ENCODE data around the gene DOCK4.

GRCh38 chr7:112115880-112116279 lies 90.3 kb downstream of the DOCK4 start:
- TF ChIP-seq, protein P1, sequence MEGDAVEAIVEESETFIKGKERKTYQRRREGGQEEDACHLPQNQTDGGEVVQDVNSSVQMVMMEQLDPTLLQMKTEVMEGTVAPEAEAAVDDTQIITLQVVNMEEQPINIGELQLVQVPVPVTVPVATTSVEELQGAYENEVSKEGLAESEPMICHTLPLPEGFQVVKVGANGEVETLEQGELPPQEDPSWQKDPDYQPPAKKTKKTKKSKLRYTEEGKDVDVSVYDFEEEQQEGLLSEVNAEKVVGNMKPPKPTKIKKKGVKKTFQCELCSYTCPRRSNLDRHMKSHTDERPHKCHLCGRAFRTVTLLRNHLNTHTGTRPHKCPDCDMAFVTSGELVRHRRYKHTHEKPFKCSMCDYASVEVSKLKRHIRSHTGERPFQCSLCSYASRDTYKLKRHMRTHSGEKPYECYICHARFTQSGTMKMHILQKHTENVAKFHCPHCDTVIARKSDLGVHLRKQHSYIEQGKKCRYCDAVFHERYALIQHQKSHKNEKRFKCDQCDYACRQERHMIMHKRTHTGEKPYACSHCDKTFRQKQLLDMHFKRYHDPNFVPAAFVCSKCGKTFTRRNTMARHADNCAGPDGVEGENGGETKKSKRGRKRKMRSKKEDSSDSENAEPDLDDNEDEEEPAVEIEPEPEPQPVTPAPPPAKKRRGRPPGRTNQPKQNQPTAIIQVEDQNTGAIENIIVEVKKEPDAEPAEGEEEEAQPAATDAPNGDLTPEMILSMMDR (IDR thresholded peaks at IDR 0.05), result no peak
- TF ChIP-seq NR2C2 (CRISPR knock-in tag; IDR thresholded peaks at IDR 0.05) (no peak), CREM (CRISPR knock-in tag; IDR thresholded peaks at IDR 0.05) (no peak), RELA (CRISPR knock-in tag; IDR thresholded peaks at IDR 0.05; ENCODE audit: borderline replicate concordance) (no peak)
- TF ChIP-seq, protein P2, sequence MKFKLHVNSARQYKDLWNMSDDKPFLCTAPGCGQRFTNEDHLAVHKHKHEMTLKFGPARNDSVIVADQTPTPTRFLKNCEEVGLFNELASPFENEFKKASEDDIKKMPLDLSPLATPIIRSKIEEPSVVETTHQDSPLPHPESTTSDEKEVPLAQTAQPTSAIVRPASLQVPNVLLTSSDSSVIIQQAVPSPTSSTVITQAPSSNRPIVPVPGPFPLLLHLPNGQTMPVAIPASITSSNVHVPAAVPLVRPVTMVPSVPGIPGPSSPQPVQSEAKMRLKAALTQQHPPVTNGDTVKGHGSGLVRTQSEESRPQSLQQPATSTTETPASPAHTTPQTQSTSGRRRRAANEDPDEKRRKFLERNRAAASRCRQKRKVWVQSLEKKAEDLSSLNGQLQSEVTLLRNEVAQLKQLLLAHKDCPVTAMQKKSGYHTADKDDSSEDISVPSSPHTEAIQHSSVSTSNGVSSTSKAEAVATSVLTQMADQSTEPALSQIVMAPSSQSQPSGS (CRISPR knock-in tag; IDR thresholded peaks at IDR 0.05; ENCODE audit: borderline replicate concordance, low read depth), result no peak
- TF ChIP-seq, protein P3, sequence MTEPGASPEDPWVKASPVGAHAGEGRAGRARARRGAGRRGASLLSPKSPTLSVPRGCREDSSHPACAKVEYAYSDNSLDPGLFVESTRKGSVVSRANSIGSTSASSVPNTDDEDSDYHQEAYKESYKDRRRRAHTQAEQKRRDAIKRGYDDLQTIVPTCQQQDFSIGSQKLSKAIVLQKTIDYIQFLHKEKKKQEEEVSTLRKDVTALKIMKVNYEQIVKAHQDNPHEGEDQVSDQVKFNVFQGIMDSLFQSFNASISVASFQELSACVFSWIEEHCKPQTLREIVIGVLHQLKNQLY (CRISPR knock-in tag; IDR thresholded peaks at IDR 0.05), result no peak
